ENCODE data around the gene NADSYN1.

The NADSYN1 gene

DNA sequence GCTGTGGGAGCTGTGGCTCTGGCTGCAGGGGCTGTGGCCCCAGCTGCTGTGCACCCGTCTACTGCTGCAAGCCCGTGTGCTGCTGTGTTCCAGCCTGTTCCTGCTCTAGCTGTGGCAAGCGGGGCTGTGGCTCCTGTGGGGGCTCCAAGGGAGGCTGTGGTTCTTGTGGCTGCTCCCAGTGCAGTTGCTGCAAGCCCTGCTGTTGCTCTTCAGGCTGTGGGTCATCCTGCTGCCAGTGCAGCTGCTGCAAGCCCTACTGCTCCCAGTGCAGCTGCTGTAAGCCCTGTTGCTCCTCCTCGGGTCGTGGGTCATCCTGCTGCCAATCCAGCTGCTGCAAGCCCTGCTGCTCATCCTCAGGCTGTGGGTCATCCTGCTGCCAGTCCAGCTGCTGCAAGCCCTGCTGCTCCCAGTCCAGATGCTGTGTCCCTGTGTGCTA, 95.7 kb downstream of the NADSYN1 start:
- no peak for DNase-seq (ENCODE audit: low read depth)

Measured in activated T-helper 9 cell treated with anti-CD3 and anti-CD28 coated beads, Interleukin-2, amount 50 U/mL, for 16 hours (primary cell).